Thyroid gland (tissue), 4 donors: ENCODE measurements around the gene TNFSF11. TPM values are rescaled to one million over a fixed set of nuclear protein-coding genes. Genes with fewer than 3 reads are reported as not detected.
"Not testable (repeated sequence)": the region's sequence is repeated elsewhere in the genome, so short reads cannot be mapped to it uniquely, and the experiment has no call there.

ENCODE experiments used
- DNase-seq, 2 donors: peaks; one replicate each; pipeline ENCODE4 v3.0.0-alpha.2; 2019
- H3K27ac ChIP-seq, 3 donors: fragments of 200-600 bp; sonication (generic); 1 replicate in 2 of 3; 2 replicates in 1 of 3; pipeline ENCODE4 v1.5.1; 2016 to 2019; ENCODE audit warnings: mild to moderate bottlenecking in 1 of 3, moderate library complexity in 1 of 3
- H3K27me3 ChIP-seq: fragments of 200-600 bp; sonication (generic); one replicate; pipeline ENCODE4 v1.5.1; 2019
- H3K36me3 ChIP-seq, 2 donors: fragments of 200-600 bp; sonication (generic); one replicate each; pipeline ENCODE4 v1.5.1; 2016 to 2019
- H3K4me1 ChIP-seq, 2 donors: fragments of 200-600 bp; sonication (generic); one replicate each; pipeline ENCODE4 v1.5.1; 2017 to 2019
- H3K4me3 ChIP-seq, 3 donors: fragments of 200-600 bp; sonication (generic); replicated peaks in 1 of 3; 1 replicate in 2 of 3; 2 replicates in 1 of 3; pipeline ENCODE4 v1.5.1; 2016; ENCODE audit warnings: mild to moderate bottlenecking in 1 of 3
- H3K9me3 ChIP-seq: fragments of 200-600 bp; sonication (generic); one replicate; pipeline ENCODE4 v1.5.1; 2017
- CTCF ChIP-seq, 6 experiments: fragments of 200-600 bp in 3 of 6; fragments of 450-650 bp in 3 of 6; sonication (generic) in 3 of 6; IDR thresholded peaks; one replicate each; pipeline ENCODE4 v1.5.1; 2016 to 2019; ENCODE audit warnings: antibody characterized with exemption in 6 of 6, mild to moderate bottlenecking in 2 of 6, inconsistent platforms in 1 of 6, moderate library complexity in 1 of 6
- POLR2A ChIP-seq, 2 donors: fragments of 450-650 bp; IDR thresholded peaks; one replicate each; pipeline ENCODE4 v1.6.1; 2017; ENCODE audit warnings: antibody characterized with exemption in 2 of 2, mild to moderate bottlenecking in 2 of 2, moderate library complexity in 1 of 2
- WGBS, 2 donors: methylation state at CpG; one replicate each; pipeline ENCODE4 v1.1.5; 2017; 5-methylcytosine and 5-hydroxymethylcytosine counted together
- intact Hi-C: fragments of 100-400 bp; cut with DNase I; formaldehyde crosslinking; loops from one replicate; pipeline ENCODE4 v1.15.1; 2023
- total RNA-seq, 4 donors: library from RNA; depleted of rRNA; stranded (reverse); fragments of >200 nt; gene quantifications; one replicate each; pipeline ENCODE4 v1.2.3, GENCODE V29; 2016

The TNFSF11 gene
- total RNA-seq, 4 donors from 2014 or later = not detected

GRCh38 chr13:42549552-42549936, 24.4 kb upstream of the TNFSF11 start:
- no peak overlapping the region for H3K4me3 ChIP-seq
- no peaks in the 10 kb centered on the region for H3K9me3 ChIP-seq
- DNase-seq = no peak
- TF ChIP-seq CTCF (IDR thresholded peaks at IDR 0.05) = no peak
- WGBS, 2 donors = 67 to 71% methylated on average over 4 of the region's 4 CpGs
- H3K36me3 ChIP-seq = no peaks in the 10 kb centered on the region
- H3K27me3 ChIP-seq = no peaks in the 10 kb centered on the region
- no peaks in the 10 kb centered on the region for H3K4me1 ChIP-seq
- H3K27ac ChIP-seq = no peak overlapping the region
- intact Hi-C loops = no loop called here

GRCh38 chr13:42551611-42552010, 22.3 kb upstream of the TNFSF11 start:
- H3K36me3 ChIP-seq = no peaks in the 10 kb centered on the region
- WGBS, 2 donors = 90 to 92% methylated on average over 2 of the region's 2 CpGs

GRCh38 chr13:42553098-42554046, 20.6 kb upstream of the TNFSF11 start:
- H3K27ac ChIP-seq = no peak overlapping the region
- TF ChIP-seq CTCF (IDR thresholded peaks at IDR 0.05) (no peak), POLR2A (IDR thresholded peaks at IDR 0.05) (no peak)
- intact Hi-C loops = no loop called here
- no peak overlapping the region for H3K4me3 ChIP-seq
- no peaks in the 10 kb centered on the region for H3K27me3 ChIP-seq
- H3K4me1 ChIP-seq = no peaks in the 10 kb centered on the region
- DNase-seq = no peak
- H3K36me3 ChIP-seq = no peaks in the 10 kb centered on the region
- no peaks in the 10 kb centered on the region for H3K9me3 ChIP-seq
- WGBS, 2 donors = 68 to 73% methylated on average over 3 of the region's 3 CpGs

More at GRCh38 chr13:42551611-42552010, 22.3 kb upstream of the TNFSF11 start:
- no peaks in the 10 kb centered on the region for H3K27me3 ChIP-seq
- H3K27ac ChIP-seq = no peak overlapping the region
- intact Hi-C loops = no loop called here
- H3K4me1 ChIP-seq = no peaks in the 10 kb centered on the region
- no peak for DNase-seq
- no peaks in the 10 kb centered on the region for H3K9me3 ChIP-seq
- TF ChIP-seq POLR2A (IDR thresholded peaks at IDR 0.05) (no peak), CTCF (IDR thresholded peaks at IDR 0.05) (no peak)
- H3K4me3 ChIP-seq = no peak overlapping the region

GRCh38 chr13:42559057-42559456, 14.9 kb upstream of the TNFSF11 start:
- Histone ChIP-seq H3K27me3 (no peaks in the 10 kb centered on the region), H3K36me3 (no peaks in the 10 kb centered on the region), H3K4me3 (no peak overlapping the region), H3K9me3 (no peaks in the 10 kb centered on the region), H3K27ac (no peak overlapping the region), H3K4me1 (no peaks in the 10 kb centered on the region)
- intact Hi-C loops = no loop called here
- no peak for DNase-seq
- no peak for TF ChIP-seq CTCF (IDR thresholded peaks at IDR 0.05)
- no peak for TF ChIP-seq POLR2A (IDR thresholded peaks at IDR 0.05)

- H3K36me3 ChIP-seq, H3K27ac ChIP-seq, H3K9me3 ChIP-seq, DNase-seq, intact Hi-C loops, H3K4me1 ChIP-seq, H3K4me3 ChIP-seq, H3K27me3 ChIP-seq: not testable (repeated sequence)
- WGBS, 2 donors = 93 to 96% methylated on average over 19 to 20 of the region's 36 CpGs
Measured at GRCh38 chr13:42559573-42560218, 14.3 kb upstream of the TNFSF11 start.

GRCh38 chr13:42560320-42560719, 13.6 kb upstream of the TNFSF11 start:
- H3K27ac ChIP-seq, H3K27me3 ChIP-seq, H3K9me3 ChIP-seq, H3K36me3 ChIP-seq, DNase-seq, H3K4me3 ChIP-seq, H3K4me1 ChIP-seq, intact Hi-C loops: not testable (repeated sequence)
- 80 to 83% methylated on average over 6 of the region's 6 CpGs for WGBS, 2 donors
